Measurements from ENCODE around the gene SLC35A5.

DNA sequence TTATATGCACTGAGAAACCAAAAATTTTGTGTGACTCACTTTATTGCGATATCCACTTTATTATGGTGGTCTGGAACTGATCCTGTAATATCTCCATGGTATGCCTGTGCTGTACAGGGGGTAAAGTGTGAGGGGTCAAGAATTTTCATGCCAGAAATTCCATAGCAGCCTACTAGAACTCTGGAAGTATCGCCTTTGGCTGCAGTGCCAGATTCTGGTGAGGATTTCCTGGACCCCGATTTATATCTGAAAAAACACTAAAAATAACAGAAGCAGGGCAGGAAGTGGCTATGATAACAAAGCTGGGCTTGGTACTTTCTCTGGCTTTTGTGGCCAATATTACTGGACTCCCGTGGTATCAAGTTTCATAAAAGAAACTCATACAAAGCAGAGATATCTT lies 42.7 kb downstream of the SLC35A5 start:
- no peak for TF ChIP-seq POLR2AphosphoS5 (IDR thresholded peaks at IDR 0.05; ENCODE audit: low read depth, low read length)
- no peak for TF ChIP-seq REST (IDR thresholded peaks at IDR 0.05; ENCODE audit: insufficient read depth in 1 of 2, low read depth in 2 of 2, low read length in 1 of 2)
- TF ChIP-seq, protein P1, sequence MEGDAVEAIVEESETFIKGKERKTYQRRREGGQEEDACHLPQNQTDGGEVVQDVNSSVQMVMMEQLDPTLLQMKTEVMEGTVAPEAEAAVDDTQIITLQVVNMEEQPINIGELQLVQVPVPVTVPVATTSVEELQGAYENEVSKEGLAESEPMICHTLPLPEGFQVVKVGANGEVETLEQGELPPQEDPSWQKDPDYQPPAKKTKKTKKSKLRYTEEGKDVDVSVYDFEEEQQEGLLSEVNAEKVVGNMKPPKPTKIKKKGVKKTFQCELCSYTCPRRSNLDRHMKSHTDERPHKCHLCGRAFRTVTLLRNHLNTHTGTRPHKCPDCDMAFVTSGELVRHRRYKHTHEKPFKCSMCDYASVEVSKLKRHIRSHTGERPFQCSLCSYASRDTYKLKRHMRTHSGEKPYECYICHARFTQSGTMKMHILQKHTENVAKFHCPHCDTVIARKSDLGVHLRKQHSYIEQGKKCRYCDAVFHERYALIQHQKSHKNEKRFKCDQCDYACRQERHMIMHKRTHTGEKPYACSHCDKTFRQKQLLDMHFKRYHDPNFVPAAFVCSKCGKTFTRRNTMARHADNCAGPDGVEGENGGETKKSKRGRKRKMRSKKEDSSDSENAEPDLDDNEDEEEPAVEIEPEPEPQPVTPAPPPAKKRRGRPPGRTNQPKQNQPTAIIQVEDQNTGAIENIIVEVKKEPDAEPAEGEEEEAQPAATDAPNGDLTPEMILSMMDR (IDR thresholded peaks at IDR 0.05): no peak
- TF ChIP-seq SIN3A (IDR thresholded peaks at IDR 0.05; ENCODE audit: borderline replicate concordance, insufficient read depth, low read depth, low read length): no peak
- TF ChIP-seq TCF7L2 (IDR thresholded peaks at IDR 0.05; ENCODE audit: low read depth, low read length): no peak
